KOPT-K1 (cell line): ENCODE data around the gene HSPB9.

Experiments used
- H3K27ac ChIP-seq: fragments of 200-600 bp; sonication (generic); 2 replicates; pipeline ENCODE4 v1.5.1; 2016; ENCODE audit warnings: antibody characterized with exemption, mild to moderate bottlenecking, low read depth, low read length; ENCODE audit not compliant: poor library complexity, severe bottlenecking
- H3K36me3 ChIP-seq: fragments of 200-600 bp; sonication (generic); 2 replicates; pipeline ENCODE4 v1.5.1; 2017; ENCODE audit warnings: antibody characterized with exemption, mild to moderate bottlenecking, low read length, moderate library complexity; ENCODE audit not compliant: insufficient read depth
- H3K9me3 ChIP-seq: fragments of 200-600 bp; sonication (generic); 2 replicates; pipeline ENCODE4 v1.5.1; 2017; ENCODE audit warnings: antibody characterized with exemption, low read length, mild to moderate bottlenecking; ENCODE audit not compliant: insufficient read depth, poor library complexity, severe bottlenecking

HSPB9 gene

DNA sequence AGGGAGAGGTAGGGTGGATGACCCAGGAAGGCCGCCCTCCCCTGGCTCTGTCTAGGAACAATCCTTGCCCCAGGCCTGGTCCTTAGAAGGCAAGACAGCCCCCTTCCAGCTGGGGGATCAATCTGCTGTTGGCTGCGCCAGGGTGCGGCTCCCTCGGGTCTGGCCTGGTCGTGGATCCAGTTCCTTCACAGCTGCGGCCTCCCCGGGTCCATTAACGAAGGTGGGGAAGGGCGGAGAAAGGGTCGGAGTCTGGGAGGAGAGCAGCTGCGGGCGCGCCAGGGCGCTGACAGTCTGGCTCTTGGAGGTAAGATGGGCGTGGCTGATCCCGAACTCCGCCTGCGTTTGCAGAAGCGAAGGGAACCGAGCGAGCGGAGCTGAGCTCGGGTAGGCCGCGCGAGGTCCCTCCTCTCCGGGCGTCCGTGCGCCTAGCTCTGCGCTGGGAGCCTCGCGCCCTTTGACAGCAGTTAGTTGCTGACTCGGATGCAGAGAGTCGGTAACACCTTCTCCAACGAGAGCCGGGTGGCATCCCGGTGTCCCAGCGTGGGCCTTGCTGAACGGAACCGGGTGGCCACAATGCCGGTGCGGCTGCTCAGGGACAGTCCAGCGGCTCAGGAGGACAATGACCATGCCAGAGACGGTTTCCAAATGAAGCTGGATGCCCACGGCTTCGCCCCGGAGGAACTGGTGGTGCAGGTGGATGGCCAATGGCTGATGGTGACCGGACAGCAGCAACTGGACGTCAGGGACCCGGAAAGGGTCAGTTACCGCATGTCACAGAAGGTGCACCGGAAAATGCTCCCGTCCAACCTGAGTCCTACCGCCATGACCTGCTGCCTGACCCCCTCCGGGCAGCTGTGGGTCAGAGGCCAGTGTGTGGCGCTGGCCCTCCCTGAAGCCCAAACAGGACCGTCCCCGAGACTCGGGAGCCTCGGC is at the start of gene HSPB9:
TSS of gene HSPB9 (plus strand) at position 434 of the 933 bp plus-strand sequence. CDS start at position 481, 47 bp downstream.
- Histone ChIP-seq H3K27ac (no peak within 1 kb of the TSS), H3K9me3 (no peaks in the 10 kb centered on the region), H3K36me3 (peaks cover 67% of the 10 kb centered on the region)

GRCh38 chr17:42075789-42076188 is 46.8 kb upstream of the HSPB9 start:
- Histone ChIP-seq H3K36me3 (0 out of 2 replicates have a peak, but pooled peaks cover 3% of the 10 kb centered on the region), H3K9me3 (no peaks in the 10 kb centered on the region), H3K27ac (no peak overlapping the region)

DNA sequence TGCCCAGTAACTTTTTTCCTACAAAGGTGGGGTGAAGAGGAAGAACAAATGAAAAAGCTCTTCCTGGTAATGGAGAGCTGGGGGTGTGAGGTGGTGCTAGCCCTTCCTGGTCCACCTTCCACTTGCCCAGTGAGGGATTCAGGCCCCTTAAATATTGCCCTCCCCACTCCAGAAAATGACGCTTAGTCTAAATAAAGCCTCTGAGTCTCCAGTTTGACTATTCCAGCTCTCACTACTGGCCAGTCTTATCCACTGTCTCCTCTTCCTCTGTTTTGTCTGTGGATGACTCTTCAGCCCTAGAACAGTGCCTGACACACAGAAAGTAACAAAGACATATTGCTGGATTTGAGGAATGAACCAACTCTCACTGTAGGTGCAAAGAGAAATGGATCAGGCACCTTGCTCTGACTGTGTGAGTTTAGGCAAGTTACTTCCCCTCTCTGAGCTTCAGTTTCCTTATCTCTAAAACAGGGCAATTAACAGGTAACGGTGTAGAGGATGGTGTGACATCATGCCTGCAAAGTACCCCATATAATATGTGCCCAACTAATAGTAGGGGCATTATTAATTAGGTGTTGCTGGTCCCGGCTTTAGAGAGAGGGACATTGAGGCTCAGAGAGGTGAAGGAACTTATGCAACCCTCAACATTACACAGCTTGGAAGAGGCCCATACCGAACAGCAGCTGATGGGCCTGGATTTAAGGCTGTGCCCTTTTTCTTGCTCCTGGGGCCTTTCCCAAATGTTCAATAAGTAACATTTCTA is 45.6 kb upstream of the HSPB9 start:
- H3K9me3 ChIP-seq, result no peaks in the 10 kb centered on the region
- no peak overlapping the region for H3K27ac ChIP-seq
- 0 out of 2 replicates have a peak, but pooled peaks cover 3% of the 10 kb centered on the region for H3K36me3 ChIP-seq

DNA sequence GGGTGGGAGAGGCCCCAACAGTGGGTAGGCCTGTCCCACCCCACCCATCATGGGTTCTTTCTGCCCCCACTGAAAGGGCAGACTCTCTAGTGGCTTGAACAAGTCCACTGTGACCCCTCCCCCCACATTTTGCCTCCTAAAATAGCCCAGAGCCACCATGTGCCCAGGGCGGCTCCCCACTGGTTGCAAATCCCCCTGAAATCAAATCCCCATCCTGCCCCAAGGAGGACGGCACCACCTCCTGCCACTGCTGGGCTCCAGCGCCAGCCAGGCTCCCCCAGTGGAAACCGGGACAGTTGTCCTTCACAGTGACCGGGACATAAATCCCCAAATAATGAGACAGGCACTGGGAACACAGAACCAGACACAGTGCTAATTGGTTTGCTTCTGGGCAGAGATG is 44.8 kb upstream of the HSPB9 start:
- 0 out of 2 replicates have a peak, but pooled peaks cover 3% of the 10 kb centered on the region for H3K36me3 ChIP-seq
- H3K27ac ChIP-seq, result no peak overlapping the region
- H3K9me3 ChIP-seq, result no peaks in the 10 kb centered on the region

DNA sequence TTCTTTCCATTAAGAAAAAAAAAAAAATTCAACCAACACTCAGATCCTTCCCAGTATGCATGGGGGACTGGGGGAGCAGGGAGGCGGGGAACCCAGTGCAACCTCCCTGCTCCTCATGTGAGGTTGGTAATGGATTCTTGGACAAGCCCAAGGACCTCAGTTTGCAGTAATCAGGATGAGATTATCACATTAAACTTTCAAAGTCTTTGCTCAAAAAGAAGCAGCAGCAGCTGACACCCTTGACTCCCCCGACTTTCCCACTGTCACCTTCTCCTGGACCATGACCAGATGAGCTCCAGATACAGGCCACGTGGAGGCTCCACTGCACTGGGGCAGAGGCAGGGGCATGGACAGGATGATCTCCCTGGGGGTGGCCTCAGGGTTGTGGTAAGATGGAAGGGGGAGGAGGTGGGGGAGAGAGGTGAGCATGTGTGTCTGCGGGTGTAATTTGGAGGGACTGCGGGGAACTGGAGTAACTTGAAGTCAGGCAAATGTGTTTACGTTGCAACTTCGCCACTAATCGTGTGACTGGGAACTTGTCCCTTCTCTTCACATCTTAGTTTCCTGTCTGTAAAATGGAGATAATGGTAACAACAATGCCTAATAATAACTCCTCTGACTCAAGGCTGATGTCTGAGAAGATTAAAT is 44.1 kb upstream of the HSPB9 start:
- no peaks in the 10 kb centered on the region for H3K9me3 ChIP-seq
- 0 out of 2 replicates have a peak, but pooled peaks cover 3% of the 10 kb centered on the region for H3K36me3 ChIP-seq
- H3K27ac ChIP-seq, result peak overlapping the region; percentile 22

GRCh38 chr17:42079541-42079940 is 43.1 kb upstream of the HSPB9 start:
- no peaks in the 10 kb centered on the region for H3K9me3 ChIP-seq
- H3K36me3 ChIP-seq, result 0 out of 2 replicates have a peak, but pooled peaks cover 3% of the 10 kb centered on the region
- no peak overlapping the region for H3K27ac ChIP-seq

- H3K9me3 ChIP-seq, result no peaks in the 10 kb centered on the region
- no peak overlapping the region for H3K27ac ChIP-seq
- 0 out of 2 replicates have a peak, but pooled peaks cover 3% of the 10 kb centered on the region for H3K36me3 ChIP-seq
Observed at GRCh38 chr17:42081516-42082129, 41.0 kb upstream of the HSPB9 start.

- no peaks in the 10 kb centered on the region for H3K9me3 ChIP-seq
- H3K36me3 ChIP-seq, result no peaks in the 10 kb centered on the region
- no peak overlapping the region for H3K27ac ChIP-seq
Observed at GRCh38 chr17:42087042-42087701, 35.4 kb upstream of the HSPB9 start.

DNA sequence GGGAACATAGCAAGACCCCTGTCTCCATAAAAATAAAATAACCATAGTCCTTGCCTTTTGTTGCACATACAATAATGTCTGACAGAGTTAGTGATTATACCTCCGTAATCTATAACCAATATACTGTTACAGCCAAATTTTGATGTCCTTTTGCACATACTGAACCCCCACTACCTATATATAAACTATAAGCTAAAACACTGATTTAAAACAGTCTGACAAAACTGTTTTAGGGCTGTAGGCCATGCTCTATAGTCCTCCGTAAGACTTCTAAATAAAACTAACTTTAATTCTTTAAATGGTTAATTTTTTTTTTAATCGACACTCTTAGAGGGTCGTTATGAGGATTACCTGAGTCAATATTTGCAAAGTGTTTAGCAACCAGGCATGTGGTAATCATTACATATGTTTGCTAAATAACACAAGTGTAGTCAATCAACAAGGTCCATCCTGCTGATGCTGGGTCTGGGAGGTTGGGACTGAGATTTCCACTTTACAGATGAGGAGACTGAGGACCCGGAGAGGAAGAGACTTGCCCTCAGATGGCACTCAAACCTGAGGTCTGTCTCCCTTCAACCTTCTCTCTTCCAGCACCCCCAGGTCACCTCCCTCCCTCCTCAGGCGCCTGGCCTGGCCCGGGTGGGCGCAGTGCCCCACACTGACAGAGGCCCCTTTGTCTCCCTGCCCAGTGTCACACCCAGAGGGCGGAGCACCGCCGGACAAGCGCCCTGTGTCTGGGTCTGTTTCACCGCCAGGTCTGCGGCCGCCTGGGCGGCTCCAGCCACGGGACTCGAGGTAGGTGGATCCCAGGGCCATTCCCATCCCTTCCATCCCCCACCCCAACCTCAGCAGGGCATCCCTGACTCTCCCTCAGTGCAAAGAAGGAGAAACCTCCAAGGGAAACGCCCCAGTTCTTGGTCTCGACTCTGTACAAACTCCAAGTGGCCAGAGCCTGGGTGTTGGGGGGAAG is 34.6 kb upstream of the HSPB9 start:
- no peak overlapping the region for H3K27ac ChIP-seq

GRCh38 chr17:42088736-42089135 is 33.9 kb upstream of the HSPB9 start:
- Histone ChIP-seq H3K36me3 (no peaks in the 10 kb centered on the region), H3K27ac (no peak overlapping the region), H3K9me3 (no peaks in the 10 kb centered on the region)

More for the DNA sequence above, 34.6 kb upstream of the HSPB9 start:
- Histone ChIP-seq H3K9me3 (no peaks in the 10 kb centered on the region), H3K36me3 (no peaks in the 10 kb centered on the region)

DNA sequence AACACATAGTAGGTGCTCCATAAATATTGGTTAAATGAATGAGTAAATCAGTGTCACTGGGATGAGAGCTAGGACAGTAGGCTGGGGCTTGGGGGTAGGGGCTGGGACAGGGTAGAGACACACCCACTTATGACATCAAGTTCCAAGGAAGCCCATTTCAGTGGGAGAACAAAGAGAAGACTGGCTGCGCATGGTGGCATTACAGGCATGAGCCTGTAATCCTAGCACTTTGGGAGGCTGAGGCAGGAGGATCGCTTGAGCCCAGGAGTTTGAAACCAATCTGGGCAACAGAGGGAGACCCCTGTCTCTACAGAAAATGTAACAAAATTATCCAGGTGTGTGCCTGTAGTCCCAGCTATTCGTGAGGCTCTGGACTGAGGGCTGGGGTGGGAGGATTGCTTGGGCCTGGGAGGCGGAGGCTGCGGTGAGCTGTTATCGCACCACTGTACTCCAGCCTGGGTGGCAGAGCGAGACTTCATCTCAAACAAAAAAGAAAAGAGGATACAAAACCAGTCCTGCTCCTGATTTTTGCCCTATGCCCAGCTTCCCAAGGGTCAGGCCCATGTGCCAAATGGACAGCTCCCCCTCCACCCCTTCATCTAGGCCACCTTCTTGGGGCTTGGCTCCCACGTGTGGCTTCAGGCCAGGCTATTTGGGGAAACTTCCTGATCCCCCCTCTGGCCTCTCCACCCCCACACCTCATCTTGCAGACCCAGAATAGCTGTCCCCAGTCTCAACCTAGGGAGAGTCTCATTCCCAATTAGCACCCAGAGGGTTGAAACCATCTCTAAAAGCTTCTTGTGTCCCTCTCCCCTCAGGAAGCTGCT is 31.4 kb upstream of the HSPB9 start:
- no peak overlapping the region for H3K27ac ChIP-seq
- H3K36me3 ChIP-seq, result no peaks in the 10 kb centered on the region
- H3K9me3 ChIP-seq, result no peaks in the 10 kb centered on the region

DNA sequence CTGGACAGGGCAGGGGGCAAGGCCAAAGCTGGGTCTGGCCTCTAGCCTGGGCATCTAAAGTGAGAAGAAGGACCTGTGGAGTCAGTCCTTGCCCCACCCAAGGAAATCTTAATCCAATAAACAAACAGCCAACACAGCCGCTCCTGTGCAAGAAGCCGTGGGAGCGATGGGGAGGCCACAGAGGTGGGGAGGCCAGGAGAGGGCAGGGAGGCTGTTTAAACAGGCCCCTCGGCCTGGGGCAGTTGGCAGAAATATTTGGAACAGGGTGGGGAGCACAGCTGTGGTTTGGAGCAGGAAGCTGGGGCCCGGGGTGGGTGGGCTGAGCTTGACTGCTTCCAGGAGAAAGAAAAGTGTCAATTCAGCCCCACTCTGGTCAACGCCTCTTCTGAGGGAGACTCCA is 29.7 kb upstream of the HSPB9 start:
- Histone ChIP-seq H3K27ac (peak overlapping the region; percentile 37), H3K9me3 (no peaks in the 10 kb centered on the region), H3K36me3 (no peaks in the 10 kb centered on the region)
